ENCODE data around the gene DNAJC8.

DNAJC8 gene

GRCh38 chr1:28178690-28179485 is 53.9 kb downstream of the DNAJC8 start:
- no peak for DNase-seq
- in situ Hi-C loops (cut with HindIII; ENCODE audit: low pct_ligation_motif_present, low pct_unique_long_range_greater_than_20kb, low sequenced_read_pairs): no loop called here

DNA sequence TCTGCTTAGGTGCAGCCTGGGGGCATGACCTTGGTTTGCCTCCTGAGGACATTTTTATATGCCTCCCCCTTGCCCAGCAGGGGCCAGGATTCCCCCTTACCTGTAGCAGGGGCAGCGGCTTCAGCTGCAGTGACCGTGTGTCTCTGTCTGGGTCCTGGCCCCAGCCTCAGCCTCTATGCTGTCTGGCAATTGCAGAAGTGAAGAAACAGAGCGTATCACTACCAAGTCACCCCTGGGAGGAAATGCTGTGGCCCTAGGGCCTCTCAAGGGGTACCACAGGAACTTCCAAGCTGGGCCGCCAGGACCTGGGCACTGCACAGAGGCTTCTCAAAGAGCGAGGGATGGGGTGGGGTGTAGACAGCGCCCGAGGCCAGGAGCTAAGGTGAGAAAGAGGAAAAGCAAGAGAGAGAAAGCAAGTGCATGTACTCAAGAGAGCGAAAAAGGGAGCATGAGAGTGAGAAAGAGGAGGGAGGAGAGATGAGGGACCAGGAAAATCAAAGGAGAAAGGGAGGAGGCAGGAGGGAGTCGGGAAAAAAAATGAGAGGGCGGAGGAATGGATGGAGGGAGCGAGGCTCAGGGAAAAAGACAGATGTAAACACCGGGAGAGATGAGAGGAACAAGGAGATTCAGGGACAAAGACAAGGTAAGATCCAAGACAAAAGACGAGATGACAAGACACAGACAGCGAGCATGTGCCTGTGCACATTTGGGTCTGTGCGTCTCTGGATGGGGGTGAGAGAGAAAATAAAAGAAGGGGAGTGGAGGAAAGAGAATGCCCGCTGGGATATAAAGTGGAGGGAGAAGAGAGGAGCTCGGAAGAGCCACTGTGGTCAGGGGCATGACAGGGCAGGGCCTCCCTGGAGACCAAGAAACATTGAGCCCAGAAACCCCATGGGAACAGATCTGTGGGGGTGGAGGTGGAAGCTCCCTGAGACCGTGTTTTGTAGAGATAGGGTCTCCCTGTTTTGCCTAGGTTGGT is 56.0 kb downstream of the DNAJC8 start, which contains the start of gene PTAFR:
Gene PTAFR, minus strand, starts transcription at position 199 of the 979 bp plus-strand sequence. CDS start 25,669 bp downstream, outside the sequence.
- DNase-seq: no peak
- in situ Hi-C loops (cut with HindIII; ENCODE audit: low pct_ligation_motif_present, low pct_unique_long_range_greater_than_20kb, low sequenced_read_pairs): no loop called here

GRCh38 chr1:28175955-28176485 is 56.8 kb downstream of the DNAJC8 start:
- no peak for DNase-seq
- in situ Hi-C loops (cut with HindIII; ENCODE audit: low pct_ligation_motif_present, low pct_unique_long_range_greater_than_20kb, low sequenced_read_pairs): no loop called here

- DNase-seq: no peak
- in situ Hi-C loops (cut with HindIII; ENCODE audit: low pct_ligation_motif_present, low pct_unique_long_range_greater_than_20kb, low sequenced_read_pairs): no loop called here
Measured at GRCh38 chr1:28173980-28174297, 58.9 kb downstream of the DNAJC8 start.

DNA sequence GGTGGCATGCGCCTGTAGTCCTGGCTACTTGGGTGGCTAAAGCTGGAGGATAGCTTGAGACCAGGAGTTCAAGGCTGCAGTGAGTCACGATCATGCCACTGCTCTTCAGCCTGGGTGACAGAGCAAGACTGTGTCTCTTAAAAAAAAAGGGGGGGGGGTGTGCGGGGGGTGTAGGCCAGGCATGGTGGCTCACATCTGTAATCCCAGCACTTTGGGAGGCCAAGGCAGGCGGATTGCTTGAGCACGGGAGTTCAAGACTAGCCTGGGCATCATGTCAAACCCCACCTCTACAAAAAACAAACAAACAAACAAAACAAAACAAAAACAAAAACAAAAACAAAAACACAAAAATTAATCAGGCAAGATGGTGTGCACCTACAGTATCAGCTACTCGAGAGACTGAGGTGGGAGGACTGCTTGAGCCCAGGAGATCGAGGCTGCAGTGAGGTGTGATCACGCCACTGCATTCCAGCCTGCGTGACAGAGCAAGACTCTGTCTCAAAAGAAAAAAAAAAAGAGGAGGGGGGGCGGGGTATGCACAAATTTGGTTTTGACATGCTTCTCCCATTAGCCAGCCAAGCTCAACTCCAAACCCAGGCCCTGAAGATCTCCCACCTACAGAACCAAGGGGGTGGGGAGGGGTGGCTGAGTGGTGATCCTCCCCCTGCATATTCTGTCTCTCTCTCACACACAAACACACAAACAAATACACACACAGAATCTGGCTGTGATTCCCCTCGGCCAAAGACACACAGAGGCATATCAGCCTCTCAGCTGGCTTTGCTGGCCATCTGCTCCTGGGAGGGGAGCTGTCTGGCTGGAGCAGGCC is 59.5 kb downstream of the DNAJC8 start:
- in situ Hi-C loops (cut with HindIII; ENCODE audit: low pct_ligation_motif_present, low pct_unique_long_range_greater_than_20kb, low sequenced_read_pairs): no loop called here
- DNase-seq: no peak

DNA sequence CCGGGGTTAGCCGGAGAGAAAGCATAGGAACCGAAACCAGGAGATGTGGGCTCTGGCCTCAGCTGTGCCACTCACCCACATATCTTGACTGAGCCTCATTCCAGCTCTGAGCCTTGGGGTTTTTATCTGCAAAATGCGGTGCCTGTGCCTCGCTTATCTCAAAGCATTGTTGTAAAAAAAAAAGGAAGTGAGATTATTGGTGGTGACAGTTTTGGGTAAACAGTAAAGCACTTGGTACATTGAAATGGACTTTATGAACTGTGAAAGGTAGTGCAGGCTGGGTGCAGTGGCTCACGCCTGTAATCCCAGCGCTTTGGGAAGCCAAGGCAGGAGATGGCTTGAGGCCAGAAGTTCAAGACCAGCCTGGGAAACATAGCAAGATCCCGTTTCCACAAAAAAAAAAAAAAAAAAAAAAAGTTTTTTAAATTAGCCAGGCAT is 60.1 kb downstream of the DNAJC8 start:
- DNase-seq: no peak
- in situ Hi-C loops (cut with HindIII; ENCODE audit: low pct_ligation_motif_present, low pct_unique_long_range_greater_than_20kb, low sequenced_read_pairs): no loop called here

DNA sequence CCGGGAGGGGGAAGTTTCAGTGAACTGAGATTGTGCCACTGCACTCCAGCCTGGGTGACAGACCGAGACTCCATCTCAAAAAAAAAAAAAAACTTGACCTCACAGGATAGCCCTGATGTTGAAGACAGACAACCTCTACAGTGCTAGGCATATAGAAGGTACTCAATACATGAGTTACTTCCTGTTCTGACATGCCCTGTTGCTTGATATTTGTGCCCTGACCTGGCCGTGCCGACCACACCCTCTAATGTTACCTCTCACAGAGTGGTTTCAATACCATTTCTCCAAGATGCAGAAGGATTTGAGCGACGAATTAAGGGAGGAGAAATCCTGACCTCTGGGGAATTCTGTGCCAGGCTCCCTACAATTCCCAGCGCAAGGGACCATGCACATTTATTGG is 61.6 kb downstream of the DNAJC8 start:
- in situ Hi-C loops (cut with HindIII; ENCODE audit: low pct_ligation_motif_present, low pct_unique_long_range_greater_than_20kb, low sequenced_read_pairs): no loop called here

DNA sequence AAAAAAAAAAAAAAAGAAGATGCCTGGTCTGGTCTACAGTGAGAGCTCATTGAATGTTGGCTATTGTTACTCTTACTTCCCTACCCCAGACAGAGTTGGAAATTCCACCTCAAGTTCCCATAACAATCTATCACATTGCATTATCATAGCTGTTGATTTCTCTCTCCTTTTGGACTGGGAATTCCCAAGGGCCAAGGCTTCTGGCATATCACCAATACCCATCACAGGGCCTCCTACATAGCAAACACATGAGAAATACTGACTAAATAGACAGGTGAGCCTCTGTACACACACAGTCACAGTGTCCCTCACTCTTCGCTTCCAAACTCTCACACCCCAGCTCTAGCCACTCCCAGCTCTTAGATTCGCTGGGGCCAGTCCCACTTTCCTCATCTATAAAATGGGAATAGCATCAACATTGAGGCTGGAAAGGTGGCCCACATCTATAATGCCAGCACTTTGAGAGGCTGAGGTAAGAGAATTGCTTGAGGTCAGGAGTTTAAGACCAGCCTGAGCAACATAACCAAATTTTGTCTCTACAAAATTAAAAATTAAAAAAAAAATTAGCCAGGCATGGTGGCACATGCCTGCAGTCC is 62.7 kb downstream of the DNAJC8 start:
- in situ Hi-C loops (cut with HindIII; ENCODE audit: low pct_ligation_motif_present, low pct_unique_long_range_greater_than_20kb, low sequenced_read_pairs): no loop called here
- DNase-seq: no peak

More for the DNA sequence above, 61.6 kb downstream of the DNAJC8 start:
- DNase-seq: no peak

- no peak for DNase-seq
- in situ Hi-C loops (cut with HindIII; ENCODE audit: low pct_ligation_motif_present, low pct_unique_long_range_greater_than_20kb, low sequenced_read_pairs): no loop called here
Measured at GRCh38 chr1:28163496-28164161, 69.2 kb downstream of the DNAJC8 start.

DNA sequence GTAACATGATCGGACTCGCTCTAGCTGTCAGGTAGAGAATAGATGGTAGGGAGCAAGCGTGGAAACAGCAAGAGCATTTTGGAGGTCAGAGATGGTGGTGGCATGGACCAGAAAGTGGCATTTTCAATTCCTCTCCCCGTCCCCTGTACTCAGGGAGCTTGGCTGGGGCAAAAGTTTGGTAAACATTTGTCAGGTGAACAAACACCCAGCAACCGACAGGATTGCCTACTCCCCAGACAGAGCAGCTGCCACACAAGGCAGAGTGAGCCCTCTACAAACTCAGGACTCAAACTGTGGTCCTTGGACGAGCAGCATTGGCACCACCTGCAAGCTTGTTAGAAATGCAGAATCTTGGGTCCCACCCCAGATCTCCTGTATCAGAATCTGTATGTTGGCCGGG is 70.7 kb downstream of the DNAJC8 start:
- DNase-seq: no peak
- in situ Hi-C loops (cut with HindIII; ENCODE audit: low pct_ligation_motif_present, low pct_unique_long_range_greater_than_20kb, low sequenced_read_pairs): no loop called here

DNA sequence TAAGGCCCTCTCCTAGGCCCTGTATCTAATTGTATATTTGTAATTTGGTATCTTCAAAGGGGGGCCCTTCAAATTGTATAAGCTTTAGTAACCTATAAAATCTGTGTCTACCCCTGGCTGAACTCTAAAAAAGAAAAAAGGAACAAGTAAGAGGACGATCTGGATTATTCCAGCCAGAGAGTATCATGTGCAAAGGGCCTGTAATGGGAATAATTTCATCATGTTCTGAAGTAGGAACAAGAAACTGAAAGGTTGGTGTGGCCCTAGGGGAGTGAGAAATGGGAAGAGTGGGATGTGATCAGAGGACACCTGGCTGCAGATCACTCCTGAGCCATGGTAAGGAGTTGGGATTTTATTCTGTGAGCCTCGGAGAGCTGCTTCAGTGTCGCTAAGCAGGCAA is 71.1 kb downstream of the DNAJC8 start:
- no peak for DNase-seq
- in situ Hi-C loops (cut with HindIII; ENCODE audit: low pct_ligation_motif_present, low pct_unique_long_range_greater_than_20kb, low sequenced_read_pairs): no loop called here

GRCh38 chr1:28160782-28161266 is 72.0 kb downstream of the DNAJC8 start:
- in situ Hi-C loops (cut with HindIII; ENCODE audit: low pct_ligation_motif_present, low pct_unique_long_range_greater_than_20kb, low sequenced_read_pairs): no loop called here
- DNase-seq: no peak

GRCh38 chr1:28159680-28160079 is 73.1 kb downstream of the DNAJC8 start:
- no peak for DNase-seq
- in situ Hi-C loops (cut with HindIII; ENCODE audit: low pct_ligation_motif_present, low pct_unique_long_range_greater_than_20kb, low sequenced_read_pairs): no loop called here

- in situ Hi-C loops (cut with HindIII; ENCODE audit: low pct_ligation_motif_present, low pct_unique_long_range_greater_than_20kb, low sequenced_read_pairs): no loop called here
- no peak for DNase-seq
Measured at GRCh38 chr1:28159243-28159642, 73.6 kb downstream of the DNAJC8 start.

- DNase-seq: no peak
- in situ Hi-C loops (cut with HindIII; ENCODE audit: low pct_ligation_motif_present, low pct_unique_long_range_greater_than_20kb, low sequenced_read_pairs): no loop called here
Measured at GRCh38 chr1:28157894-28158293, 74.9 kb downstream of the DNAJC8 start.

DNA sequence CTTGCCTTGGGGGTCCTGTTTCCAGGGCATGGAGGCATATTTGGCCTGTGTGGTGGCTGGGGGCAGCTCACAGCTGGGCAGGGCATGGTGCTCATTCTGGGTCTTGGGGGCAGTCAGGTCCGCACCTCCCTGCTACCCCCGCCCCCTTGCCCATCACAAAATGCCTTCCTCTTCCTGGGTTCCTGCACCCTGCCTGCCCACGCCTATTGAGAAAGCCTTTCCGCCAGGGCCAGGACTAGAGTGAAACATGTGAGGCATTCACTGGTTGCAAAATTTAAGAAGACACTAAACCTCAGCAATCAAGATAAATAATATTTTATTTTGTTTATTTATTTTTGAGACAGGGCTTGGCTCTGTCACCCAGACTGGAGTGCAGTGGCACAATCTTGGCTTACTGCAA is 76.0 kb downstream of the DNAJC8 start:
- in situ Hi-C loops (cut with HindIII; ENCODE audit: low pct_ligation_motif_present, low pct_unique_long_range_greater_than_20kb, low sequenced_read_pairs): no loop called here
- no peak for DNase-seq

GRCh38 chr1:28155628-28156027 is 77.2 kb downstream of the DNAJC8 start:
- in situ Hi-C loops (cut with HindIII; ENCODE audit: low pct_ligation_motif_present, low pct_unique_long_range_greater_than_20kb, low sequenced_read_pairs): no loop called here
- DNase-seq: no peak

Measured in ACHN (cell line).